Omental fat pad (tissue), 4 donors: ENCODE measurements around the gene RALY. TPM values are rescaled to one million over a fixed set of nuclear protein-coding genes. Genes with fewer than 3 reads are reported as not detected.
"Not testable (repeated sequence)": the region's sequence is repeated elsewhere in the genome, so short reads cannot be mapped to it uniquely, and the experiment has no call there.

Source experiments
- ATAC-seq: fragments of 150-250 bp; one replicate; pipeline ENCODE4 v1.9.1; 2016; ENCODE audit warnings: mild to moderate bottlenecking, moderate library complexity; ENCODE audit not compliant: low FRiP score
- DNase-seq: peaks from one replicate; pipeline ENCODE4 v3.0.0-alpha.2; 2019; ENCODE audit warnings: low spot score
- total RNA-seq, 4 donors: library from RNA; depleted of rRNA; stranded (reverse); fragments of >200 nt; gene quantifications; one replicate each; pipeline ENCODE4 v1.1.0, GENCODE V29; 2016
- TF ChIP-seq, protein P1 (sequence below), 3 donors: fragments of 450-650 bp; IDR thresholded peaks; one replicate each; pipeline ENCODE4 v1.5.1; 2016 to 2017; ENCODE audit warnings: antibody characterized with exemption in 3 of 3, mild to moderate bottlenecking in 3 of 3, moderate library complexity in 2 of 3

RALY gene
- total RNA-seq, 4 donors from 2014 or later, result 66.4 to 95.4 (median 80.5) TPM

DNA sequence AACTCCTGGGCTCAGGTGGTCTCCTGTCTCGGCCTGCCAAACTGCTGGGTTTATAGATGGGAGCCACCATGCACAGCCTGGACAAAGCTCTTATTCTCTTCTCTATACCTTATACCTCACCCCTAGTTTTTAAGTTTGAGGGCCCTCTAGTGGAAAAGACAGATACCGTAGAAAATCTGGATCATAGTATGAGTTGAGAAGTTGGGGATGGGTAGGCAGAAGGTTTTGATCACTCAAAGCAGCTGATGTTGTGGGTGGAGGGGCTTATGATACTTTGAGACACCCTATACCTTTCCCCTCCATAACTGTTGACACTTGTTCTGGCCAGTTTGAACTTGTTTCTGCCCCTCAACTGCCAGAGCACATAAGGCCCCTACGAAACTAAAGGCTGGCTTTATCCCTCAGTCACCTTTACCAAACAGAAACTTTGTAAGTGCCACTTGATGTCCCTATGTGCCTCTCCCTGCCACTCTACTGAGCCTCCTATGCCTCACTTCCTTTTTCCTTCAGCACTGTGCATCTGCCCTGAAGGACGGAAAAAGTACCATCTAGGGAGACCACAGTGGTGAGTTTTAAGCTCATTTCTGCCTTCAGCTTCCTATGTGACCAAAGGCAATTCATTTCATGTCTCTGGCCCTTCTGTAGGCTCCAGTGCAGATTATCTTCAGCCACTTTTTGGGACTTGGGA is 28.6 kb downstream of the RALY start:
- DNase-seq, result no peak
- no peak for ATAC-seq
- TF ChIP-seq, protein P1, sequence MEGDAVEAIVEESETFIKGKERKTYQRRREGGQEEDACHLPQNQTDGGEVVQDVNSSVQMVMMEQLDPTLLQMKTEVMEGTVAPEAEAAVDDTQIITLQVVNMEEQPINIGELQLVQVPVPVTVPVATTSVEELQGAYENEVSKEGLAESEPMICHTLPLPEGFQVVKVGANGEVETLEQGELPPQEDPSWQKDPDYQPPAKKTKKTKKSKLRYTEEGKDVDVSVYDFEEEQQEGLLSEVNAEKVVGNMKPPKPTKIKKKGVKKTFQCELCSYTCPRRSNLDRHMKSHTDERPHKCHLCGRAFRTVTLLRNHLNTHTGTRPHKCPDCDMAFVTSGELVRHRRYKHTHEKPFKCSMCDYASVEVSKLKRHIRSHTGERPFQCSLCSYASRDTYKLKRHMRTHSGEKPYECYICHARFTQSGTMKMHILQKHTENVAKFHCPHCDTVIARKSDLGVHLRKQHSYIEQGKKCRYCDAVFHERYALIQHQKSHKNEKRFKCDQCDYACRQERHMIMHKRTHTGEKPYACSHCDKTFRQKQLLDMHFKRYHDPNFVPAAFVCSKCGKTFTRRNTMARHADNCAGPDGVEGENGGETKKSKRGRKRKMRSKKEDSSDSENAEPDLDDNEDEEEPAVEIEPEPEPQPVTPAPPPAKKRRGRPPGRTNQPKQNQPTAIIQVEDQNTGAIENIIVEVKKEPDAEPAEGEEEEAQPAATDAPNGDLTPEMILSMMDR (IDR thresholded peaks at IDR 0.05), result no peak

DNA sequence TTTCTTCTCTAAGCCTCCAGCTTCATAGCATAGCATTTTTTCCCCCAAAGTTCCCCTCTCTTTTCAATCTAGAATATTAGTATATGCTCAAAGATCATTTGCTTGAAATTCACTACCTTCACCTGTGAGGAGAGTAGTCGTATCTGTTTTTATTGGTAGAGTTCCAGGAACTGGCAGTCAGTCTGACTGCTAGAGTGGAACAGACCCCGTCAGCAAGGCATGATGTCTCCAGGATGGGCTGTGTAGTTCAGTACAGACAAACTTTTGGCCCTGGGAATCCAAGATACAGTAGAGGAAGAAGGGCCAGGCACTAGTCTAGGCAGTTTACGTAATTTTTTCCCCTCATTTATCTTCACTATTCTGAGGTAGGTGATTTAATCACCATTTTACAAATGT is 29.1 kb downstream of the RALY start:
- TF ChIP-seq, protein P1 (IDR thresholded peaks at IDR 0.05), result no peak
- ATAC-seq, result no peak

DNA sequence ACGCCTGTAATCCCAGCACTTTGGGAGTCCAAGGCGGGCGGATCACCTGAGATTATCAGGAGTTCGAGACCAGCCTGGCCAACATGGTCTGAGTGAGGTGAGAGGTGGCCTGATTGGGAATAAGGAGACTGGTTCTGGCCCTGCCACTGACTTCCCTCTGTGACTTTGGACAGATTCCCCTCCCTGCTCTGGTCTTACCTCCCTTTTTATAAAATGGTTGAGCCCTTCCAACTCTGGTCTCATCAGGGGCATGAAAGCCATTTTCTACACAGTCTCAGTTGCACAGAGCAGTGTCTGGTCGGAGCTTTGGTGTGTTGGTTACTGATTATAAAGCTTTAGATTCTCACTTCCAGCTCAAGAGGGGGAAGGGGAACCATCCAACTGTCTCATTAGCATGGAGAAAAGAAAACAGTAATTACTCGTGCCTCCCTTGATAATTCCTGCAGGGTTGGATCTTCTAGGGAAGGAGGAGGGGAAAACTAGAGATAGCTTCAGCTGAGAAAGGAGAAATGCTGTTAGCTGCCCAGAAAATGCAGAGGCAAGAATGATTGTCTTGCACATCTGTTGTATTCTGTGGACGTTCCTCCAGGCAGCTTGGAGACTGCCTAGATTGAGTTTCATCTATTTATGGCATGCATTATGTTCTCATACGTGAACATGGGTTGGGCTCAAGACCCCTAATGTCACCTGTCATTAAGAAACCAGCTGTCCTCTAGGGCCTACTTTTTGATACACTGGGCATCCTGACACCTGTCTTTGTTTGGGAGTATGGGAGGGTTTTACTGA is 30.4 kb downstream of the RALY start:
- ATAC-seq (no peak), DNase-seq (no peak)
- TF ChIP-seq, protein P1 (IDR thresholded peaks at IDR 0.05), result no peak

More for the DNA sequence above, 29.1 kb downstream of the RALY start:
- no peak for DNase-seq

DNA sequence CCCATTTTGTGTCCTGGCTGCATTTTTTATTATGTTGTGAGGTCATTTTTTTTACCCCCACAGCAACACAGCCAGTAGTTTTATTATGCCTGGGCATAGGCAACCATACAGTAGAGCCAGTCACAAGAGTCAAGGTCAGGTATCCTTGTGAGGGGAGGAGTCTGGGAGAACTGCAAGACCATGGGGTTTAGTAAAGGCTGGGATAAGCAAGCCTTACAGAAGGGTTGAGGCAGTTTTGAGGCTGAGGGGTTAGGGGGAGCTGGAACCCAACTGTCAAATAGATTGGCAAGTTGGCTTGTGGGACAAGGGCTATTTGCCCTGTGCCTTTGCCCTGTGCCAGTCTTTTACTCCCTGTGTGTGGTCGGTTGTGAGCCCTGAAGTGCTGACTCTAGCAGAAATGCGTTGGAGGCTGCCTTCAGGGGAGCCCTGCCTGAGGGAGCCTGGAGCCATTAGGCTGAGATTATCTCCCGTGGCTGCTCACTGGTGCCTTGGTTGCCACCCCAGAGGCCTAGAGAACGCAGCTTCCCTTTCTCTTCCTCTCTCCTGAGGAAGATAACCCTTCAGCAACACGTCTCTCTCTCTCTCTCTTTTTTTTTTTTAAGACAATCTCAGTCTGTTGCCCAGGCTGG is 31.1 kb downstream of the RALY start:
- TF ChIP-seq, protein P1 (IDR thresholded peaks at IDR 0.05), result no peak
- DNase-seq, result no peak
- no peak for ATAC-seq

DNA sequence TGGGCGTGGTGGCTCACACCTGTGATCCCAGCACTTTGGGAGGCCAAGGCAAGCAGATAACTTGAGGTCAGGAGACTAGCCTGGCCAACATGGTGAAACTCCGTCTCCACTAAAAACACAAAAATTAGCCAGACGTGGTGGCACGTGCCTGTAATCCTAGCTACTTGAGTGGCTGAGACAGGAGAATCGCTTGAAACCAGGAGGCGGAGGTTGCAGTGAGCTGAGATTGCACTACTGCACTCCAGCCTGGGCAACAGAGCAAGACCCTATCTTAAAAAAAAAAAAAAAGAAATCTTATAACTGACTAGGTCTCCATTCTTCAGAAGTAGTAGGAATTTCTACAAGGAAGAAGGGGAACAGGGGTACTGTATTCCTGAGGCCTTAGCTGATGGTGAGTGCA is 34.3 kb downstream of the RALY start:
- DNase-seq, ATAC-seq: not testable (repeated sequence)

DNA sequence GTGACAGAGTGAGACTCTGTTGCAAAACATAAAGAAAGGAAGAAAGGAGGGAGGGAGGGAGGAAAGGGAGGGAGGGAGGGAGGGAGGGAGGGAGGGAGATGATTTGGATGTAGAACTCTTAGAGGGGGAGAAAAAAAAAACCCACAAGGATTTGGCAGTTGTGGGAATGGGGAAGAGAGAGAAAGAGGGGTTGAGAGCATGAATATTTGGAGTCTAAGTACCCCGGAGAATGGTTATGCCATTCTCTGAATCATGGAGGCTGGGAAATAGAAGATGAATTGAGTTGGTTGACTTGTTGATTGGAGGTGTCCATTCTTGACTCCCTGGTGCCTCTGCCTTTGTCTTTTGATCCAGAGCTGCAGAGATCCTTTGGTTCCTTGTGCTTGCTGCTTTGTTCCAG is 35.7 kb downstream of the RALY start:
- DNase-seq (no peak), ATAC-seq (no peak)
- TF ChIP-seq, protein P1 (IDR thresholded peaks at IDR 0.05), result no peak

DNA sequence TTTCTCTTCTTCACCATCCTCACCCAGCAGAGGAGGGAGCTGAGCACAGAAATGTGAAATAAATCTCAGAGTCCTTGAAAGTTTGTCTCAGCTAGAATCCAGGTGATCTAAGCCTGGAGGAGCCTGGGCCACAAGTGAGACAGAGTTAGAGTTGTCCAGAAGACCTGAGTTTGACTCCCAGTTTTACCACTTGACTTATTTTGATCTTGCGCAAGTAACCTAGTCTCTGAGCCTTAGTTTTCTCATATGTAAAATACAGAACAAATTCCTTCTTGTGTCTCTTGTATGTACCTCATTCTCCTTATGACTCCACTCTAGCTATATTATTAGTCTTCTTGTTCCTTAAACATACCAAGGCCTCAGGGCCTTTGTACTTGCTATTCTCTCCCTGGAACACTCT is 36.7 kb downstream of the RALY start:
- TF ChIP-seq, protein P1 (IDR thresholded peaks at IDR 0.05), result no peak
- no peak for ATAC-seq
- DNase-seq, result no peak
